GM18498 (cell line): ENCODE measurements around the gene C5orf52.
"Not testable (repeated sequence)": the region's sequence is repeated elsewhere in the genome, so short reads cannot be mapped to it uniquely, and the experiment has no call there.

ENCODE experiments used
- ATAC-seq: cut with Tn5 transposase; IDR thresholded peaks from one replicate; pipeline ENCODE4 v1.9.1; 2021; ENCODE audit warnings: mild to moderate bottlenecking, moderate library complexity; ENCODE audit not compliant: unreplicated experiment

C5orf52 gene

DNA sequence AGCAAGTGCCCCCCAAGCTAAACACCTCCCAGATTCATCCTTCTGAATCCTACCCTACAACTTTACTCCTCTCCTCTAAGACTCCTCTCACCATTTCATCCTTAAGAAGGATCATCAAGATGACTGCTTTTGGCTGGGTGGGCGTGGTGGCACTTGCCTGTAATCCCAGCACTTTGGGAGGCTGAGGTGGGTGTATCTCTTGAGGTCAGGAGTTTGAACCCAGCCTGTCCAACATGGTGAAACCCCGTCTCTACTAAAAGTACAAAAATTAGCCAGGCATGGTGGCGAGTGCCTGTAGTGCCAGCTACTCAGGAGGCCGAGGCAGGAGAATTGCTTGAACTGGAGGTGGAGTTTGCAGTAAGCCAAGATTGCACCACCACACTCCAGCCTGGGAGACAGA is 3.0 kb downstream of the C5orf52 start:
- ATAC-seq: not testable (repeated sequence)

DNA sequence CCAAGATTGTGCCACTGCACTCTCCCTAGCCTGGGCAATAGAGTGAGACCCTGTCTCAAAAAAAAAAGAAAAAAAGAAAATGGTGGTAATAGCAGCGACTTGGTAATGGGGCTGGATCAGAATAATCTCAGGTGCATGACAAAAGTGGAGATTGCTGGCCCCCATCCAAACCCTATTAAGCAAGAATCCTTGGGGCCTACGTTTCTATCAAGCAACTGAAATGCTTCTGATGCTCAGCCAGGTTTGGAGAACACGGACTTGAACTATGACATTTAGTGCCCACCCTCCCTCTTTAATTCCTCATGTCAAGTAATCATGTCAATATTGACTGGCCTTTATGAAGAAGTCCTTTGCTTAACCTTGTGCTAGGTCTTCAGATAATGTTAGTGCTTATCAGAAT is 6.6 kb downstream of the C5orf52 start:
- no peak for ATAC-seq

DNA sequence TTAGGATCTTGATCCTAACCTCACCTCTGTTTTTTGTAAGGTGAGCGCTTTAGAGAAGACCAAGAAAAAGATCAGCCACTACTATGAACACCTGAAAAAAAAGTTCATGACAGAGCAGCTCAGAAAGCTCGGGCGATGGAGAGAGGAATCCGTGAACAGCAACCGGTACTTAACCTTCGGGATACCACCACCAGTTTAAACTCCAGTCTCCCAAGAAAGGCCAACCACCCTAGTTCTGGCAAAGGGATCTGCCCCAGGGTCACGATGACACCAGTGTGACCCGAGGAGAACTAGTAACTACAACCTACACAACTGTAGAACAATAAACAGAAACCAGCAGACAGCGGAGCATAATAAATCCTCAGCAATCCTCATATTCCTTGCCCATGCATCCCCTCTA is 8.5 kb downstream of the C5orf52 start:
- no peak for ATAC-seq

DNA sequence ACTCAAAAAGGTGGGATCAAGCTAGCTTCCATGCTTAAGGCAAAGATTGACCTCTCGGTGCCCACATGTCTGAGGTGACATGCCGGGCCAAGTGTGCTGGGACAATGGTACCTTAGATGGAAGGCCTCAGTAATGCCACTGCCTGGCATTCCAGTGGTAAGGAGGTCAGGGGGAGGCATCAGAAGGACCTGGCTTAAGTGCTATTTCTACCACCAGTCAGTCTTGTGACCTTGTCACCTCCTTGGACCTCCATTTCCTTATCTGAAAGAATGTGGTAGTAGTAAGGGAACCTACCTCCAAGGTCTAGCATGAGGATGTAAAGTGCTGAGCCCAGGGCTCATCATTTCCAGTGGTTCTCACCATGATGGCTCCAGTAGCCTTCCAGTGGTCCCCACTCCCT is 8.9 kb downstream of the C5orf52 start:
- no peak for ATAC-seq

DNA sequence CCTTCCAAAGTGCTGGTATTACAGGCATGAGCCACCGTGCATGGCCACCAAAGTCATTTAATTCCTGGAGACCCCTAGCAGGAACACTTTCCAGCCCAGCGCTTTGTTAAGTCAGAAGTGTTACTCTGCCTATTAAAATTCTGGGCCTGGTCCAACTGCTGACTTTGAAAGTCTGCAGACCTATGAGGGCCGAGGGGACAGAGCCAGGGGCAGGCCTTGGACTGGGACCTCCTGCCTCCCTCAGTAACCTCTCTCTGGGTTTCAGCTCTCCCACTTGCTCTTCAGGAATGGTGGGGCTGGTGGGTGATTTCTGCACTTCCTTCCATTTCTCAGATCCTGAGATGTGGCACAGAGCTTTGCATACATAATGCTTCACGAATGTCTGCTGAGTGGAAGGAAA is 9.7 kb downstream of the C5orf52 start:
- no peak for ATAC-seq

DNA sequence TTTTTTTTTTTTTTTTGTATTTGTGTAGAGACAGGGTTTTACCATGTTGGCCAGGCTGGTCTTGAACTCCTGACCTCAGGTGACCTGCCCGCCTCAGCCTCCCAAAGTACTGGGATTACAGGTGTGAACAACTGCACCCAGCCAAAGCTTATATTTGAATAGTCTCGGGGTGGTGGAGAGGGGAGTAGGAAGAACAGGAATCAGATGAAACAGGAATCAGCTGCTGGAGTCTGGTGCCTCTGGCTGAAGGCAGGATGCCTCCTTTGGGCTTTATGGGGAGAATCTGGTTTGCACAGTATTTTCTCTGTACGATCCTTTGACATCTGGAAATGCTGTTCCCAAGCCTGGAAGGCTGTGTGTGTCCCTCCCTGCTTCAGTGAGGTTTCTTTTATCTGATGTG is 10.9 kb downstream of the C5orf52 start:
- ATAC-seq: no peak

DNA sequence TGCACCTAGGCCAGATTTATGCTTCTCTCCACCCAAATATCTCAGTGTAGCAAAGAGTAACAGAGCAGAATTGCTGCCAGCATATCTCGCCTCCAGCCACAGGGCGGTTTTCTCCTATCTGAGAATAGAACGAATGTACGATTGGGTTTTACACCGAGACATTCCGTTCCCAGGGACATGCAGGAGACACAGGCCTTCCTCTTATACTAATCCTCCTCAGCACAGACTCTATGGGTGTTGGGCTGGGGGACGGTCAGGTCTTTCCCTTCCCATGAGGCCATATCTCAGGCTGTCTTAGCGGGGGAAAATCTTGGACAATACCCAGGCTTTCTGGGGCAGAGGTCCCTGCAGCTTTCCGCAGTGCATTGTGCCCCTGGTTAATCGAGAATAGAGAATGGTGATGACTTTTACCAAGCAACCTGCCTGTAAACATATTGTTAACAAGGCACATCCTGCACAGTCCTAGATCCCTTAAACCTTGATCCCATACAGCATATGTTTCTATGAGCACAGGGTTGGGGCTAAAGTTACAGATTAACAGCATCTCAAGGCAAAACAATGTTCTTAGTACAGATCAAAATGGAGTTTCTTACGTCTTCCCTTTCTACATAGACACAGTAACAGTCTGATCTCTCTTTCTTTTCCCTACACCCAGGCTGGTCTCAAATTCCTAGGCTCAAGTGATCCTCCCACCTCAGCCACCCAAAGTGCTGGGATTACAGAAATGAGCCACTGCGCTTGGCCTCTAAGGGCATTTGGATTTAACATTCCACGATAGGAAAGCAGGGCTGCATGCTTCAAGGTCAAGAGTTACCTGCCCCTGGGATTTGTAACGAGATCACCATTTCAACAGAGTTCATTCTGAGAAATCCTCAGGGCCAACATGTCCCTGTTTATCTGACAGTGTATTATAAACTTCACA is 15.2 kb downstream of the C5orf52 start:
- not testable (repeated sequence) for ATAC-seq

DNA sequence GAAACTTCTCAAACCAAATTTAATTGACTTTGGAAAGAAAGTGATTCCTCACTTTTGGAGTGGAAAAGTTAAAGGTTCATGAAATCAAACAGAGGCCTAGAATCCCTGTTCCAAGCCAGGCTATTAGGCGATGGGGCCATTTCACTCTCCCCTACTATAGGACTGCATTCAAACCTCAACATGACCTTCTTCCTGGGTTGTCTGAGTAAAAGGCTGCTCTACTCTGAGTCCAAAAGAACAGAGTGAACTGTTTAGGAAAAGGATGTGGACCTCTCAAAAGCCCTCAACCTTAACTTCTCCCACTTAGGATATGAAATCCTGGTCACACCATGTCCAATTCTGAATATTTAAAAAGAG is 15.8 kb downstream of the C5orf52 start:
- ATAC-seq: no peak

DNA sequence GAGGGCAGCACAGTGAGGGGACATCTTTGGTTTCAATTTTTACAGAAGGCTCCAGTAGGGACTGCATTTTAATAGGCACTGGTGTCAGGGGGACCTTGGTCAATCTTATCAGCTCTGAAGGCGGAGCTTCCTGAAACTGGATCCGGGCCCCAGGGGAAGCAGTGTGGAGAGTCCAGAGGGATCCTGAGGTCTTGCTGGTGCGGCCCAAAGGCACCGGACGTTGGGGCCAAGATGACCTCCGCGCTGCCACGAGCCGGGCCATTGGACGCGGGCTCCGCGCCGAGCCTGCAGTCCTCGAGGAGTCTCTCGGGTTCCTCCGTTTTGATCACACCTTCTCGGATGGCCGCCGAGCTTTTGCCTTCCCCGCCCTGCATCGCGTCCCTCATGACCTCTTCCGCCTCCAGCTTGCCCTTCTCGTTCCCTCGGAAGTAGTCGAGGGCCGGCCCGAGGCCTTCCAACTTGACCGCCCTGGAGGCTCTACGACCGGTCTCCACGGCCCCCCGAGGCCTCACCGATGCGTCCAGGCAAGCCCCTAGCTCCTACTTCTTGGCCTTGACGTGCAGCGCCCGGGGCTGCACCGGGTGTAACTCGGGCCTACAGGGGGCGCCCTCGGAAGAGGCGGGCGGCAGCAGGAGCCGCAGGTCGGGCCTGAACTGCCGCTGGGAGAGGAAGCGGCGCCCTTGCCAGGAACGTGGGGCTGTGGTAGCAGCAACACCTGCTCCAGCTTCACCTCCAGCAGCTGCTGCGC is 18.8 kb downstream of the C5orf52 start:
- ATAC-seq: no peak

DNA sequence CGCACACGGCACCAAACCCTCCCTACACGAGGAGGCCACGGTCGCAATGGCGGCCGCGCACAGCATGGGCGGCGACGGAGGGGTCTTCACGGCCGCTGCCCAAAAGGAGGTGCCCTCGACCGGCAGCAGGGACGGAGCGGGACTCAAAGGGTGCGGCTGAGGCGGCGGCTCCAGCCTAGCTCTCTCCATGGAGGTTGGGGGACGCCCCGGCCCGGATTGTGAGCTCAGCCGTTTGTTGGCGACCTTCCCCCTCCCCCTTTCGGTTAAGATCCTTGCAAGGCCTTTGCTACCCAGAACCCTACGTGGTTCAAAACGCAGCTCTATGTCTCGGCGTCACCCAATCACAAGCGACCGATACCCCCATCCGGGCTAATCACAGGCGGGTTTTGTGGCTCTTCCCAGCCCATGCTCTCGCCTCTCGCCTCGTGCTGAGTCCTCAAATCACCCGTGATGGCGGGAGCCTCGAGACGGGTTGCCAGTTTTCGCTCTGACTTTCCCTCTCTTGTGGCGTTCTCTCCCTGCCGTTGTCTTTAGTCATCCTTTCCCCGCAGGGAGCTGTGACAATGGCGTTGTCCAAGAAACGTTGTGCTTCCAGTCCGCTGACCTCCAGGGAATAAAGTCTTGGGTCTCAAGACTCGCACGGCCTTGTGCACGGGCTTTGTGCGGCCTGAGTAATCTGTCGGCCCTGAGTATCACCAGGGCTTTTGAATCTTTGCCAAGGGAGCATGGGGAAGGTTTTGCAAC is 19.5 kb downstream of the C5orf52 start:
- ATAC-seq: no peak

DNA sequence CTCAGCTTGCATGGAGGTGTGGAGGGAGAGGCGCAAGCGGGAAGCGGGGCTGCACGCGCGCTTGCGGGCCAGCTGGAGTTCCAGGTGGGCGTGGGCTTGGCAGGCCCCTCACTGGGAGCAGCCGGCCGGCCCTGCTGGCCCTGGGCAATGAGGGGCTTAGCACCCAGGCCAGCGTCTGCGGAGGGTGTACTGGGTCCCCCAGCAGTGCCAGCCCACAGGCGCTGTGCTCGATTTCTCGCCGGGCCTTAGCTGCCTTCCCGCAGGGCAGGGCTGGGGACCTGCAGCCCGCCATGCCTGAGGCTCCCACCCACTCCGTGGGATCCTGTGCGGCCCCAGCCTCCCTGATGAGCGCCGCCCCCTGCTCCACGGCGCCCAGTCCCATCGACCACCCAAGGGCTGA is 22.5 kb downstream of the C5orf52 start:
- not testable (repeated sequence) for ATAC-seq

DNA sequence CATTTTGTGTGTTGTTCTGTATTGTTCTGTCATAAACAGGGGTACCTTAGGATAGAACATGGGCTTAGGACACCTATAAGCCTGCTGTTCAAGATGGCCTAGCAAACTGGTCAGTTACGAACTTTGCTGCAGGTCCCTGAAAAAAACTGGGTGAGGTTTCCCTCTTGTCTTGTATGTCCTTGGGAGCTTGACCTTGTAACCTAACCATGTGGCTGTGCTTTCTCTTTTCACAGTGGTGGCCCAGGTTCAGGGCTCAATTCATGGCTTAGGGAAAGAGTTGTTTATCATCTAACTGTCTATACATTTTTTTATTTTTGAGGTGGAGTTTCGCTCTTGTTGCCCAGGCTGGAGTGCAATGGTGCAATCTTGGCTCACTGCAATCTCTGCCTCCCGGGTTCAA is 24.8 kb downstream of the C5orf52 start:
- ATAC-seq: not testable (repeated sequence)

DNA sequence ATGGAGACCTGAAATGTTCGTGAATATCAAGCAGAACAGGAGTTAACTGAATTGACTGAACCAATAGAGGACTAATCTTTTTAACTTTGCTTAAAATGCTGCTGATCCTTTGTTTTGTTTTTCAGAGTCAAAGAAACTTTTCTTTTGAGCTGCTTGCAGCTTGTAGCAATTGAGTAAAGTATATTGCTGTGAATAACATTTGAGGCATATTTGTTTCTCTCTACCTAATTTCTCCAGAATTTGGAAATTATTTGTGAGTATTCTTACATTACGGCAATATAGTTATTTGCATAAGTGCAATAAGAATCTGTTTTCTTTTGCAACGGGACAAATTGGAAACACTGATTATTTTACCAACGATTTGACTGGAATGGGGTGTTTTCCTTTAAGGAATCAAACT is 27.3 kb downstream of the C5orf52 start:
- ATAC-seq: not testable (repeated sequence)

DNA sequence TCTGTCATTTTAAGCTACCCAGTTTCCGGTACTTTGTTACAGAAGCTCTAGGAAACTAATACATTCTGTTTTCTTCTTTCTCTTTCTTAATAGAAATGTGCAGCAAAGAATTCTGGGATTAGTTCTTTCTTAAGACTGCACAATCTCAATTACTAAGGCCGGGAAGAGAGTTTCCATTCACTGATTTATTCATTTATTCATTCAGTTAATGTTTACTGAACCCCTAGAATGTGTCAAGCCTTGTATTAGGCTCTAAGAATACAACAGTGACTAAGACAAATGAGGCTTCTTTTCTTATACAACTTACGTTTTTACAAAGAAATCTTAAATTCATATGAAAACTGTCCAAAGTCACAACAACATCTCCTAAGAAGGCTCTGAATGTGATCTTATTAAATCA is 32.4 kb downstream of the C5orf52 start:
- no peak for ATAC-seq

DNA sequence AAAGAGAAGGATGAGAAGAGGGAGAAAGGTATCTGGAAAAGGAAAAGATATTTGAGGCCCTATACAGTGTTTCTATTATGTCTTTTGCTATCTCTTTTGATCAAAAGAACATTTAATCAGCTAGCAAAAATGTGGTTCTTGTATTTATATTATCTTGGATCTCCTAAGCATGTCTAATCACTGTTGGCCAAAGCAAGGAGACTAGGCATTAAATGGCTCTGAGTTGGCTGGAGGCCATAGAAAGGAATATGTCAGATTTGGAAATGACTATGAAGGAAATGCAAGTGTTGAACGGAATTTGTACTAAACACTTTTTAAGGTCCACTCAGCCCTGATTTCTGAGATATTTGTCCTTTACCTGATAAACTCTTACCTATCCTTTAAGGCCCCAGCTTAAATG is 37.5 kb downstream of the C5orf52 start:
- no peak for ATAC-seq

DNA sequence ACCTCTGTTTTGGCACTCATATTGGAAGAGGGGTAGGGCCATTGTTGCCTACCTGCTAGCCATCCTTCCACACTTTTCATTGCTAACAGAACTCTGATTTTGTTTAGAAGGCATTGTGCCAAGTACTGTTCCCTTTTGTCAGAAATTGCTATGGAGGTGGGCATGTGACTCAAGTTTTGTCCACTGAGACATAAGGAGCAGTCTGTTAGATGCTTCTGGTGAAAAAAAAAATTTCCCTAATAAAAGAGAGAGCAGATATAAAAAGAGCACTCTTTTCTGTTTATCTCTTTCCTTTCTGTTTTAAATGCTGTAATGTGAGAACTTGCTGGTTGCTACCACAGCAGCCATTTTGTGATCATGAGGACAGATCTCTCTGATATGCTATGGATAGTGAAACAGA is 38.0 kb downstream of the C5orf52 start:
- ATAC-seq: no peak

DNA sequence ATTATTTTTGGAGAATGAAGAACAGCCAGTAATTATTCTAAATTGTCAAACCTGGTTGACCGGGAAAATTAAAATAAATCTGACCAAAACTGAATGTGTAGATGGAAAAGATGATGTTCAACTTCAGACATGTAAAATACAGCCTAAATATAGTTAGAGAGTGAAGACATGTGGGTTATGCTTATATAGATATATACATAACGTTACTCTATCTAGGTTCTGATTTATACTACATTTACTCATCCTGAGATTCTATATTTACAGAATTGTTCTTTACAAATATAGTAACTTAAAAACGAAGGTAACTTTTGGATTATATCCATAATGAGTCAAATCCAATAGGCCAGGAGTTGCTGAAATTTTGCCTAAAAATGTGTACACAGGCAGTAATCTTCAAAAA is 39.1 kb downstream of the C5orf52 start:
- no peak for ATAC-seq

DNA sequence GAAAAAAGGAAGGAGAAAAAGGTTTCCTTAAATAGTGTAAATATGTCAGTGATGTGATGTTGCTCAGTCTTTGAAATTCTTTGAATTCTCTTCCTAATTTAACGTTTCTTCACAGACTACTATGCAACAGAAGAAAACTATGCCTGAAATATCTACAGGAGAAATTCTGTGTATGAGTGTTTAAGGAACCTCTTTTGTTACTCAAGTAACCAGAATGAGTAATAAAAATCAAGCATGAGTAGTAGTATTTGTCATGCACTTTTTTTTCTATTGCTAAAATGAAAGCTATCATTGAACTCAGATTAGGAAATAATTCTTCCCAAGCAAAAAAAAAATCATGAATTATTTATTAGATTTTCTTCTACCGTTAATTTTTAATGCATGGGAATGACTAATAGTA is 39.5 kb downstream of the C5orf52 start:
- ATAC-seq: no peak

DNA sequence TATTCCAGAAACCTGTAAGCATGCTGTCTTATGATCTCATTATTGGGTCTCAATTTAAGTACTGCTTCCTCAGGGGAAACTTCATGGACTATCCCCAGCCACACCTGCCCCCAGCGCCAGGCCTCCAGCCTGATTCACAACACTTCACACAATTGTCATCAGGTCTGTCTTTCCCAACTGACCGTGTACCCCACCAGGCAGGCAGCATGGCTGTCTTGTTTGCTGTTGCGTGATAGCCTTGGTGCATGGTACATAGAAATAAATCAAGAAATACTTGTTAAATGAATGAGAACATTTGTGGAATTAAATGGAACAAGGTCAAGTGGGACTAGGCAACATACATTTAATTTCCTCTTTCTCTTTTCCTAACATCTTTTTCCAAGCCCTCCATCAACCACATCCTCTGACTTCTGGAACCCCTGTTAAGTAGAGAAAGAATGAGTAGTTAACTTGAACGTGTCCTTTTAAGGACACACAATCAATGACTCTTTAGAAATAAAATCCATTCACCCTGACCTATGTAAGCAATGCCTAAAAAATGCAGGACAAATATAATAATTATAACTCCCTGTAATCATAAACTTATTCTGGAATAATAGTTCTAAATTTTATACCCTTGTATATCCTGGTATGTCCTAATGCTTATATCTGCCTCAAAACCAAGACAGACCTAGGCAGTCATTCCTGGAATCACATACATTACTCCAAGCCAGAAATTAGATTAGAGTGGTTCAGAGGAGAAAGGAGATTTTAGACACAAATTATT is 42.7 kb downstream of the C5orf52 start:
- ATAC-seq: no peak

DNA sequence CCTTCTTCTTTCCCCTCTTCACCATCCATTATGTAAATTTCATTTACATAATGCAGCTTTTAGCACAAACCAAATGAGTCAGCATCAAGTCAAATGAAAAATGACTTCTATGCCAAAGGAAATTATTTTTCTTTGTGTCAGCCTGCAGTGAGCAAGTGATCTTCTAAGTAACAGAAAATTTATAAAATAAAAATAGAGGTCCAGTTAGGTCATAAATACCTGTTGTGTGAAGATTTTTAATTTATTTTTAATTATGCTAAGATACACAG is 43.2 kb downstream of the C5orf52 start:
- no peak for ATAC-seq

DNA sequence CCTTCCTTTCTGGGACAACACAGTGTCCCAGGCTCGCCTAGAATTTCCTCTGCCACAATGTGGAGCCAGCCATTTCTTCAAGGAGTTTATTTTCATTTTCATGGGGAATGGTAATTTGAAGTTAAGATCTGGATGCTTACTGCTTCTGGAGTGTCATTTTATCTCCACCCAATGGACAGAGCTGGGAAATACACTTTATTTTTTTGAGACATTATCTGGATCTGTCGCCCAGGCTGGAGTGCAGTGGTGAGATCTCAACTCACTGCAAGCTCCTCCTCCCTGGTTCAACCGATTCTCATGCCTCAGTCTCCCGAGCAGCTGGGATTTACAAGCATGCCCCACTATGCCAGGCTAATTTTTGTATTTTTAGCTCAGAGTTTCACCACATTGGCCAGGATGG is 47.2 kb downstream of the C5orf52 start:
- ATAC-seq: peak; percentile 72
